Neural cell (in vitro differentiated cells): ENCODE data around the gene RALGPS1.

Source experiments
- CTCF ChIP-seq: fragments of 450-650 bp; IDR thresholded peaks from 2 replicates; pipeline ENCODE4 v1.5.1; 2014; ENCODE audit warnings: antibody characterized with exemption, mild to moderate bottlenecking, moderate library complexity; ENCODE audit not compliant: poor library complexity, severe bottlenecking
- EP300 ChIP-seq: fragments of 450-650 bp; conservative IDR thresholded peaks from 2 replicates; pipeline ENCODE4 v1.6.1; 2014; ENCODE audit warnings: antibody characterized with exemption, mild to moderate bottlenecking, moderate library complexity; ENCODE audit not compliant: poor library complexity, severe bottlenecking
- EZH2 ChIP-seq: fragments of 200-600, 300-800 bp; shearing (Covaris generic), sonication (generic); IDR thresholded peaks from 2 replicates; pipeline ENCODE4 v1.6.1; 2014; ENCODE audit warnings: antibody characterized with exemption, low read length, borderline replicate concordance, mild to moderate bottlenecking; ENCODE audit not compliant: insufficient read depth, poor library complexity, severe bottlenecking
- RAD21 ChIP-seq: fragments of 450-650 bp; conservative IDR thresholded peaks from 2 replicates; pipeline ENCODE4 v1.6.1; 2014; ENCODE audit warnings: antibody characterized with exemption, mild to moderate bottlenecking, moderate library complexity
- SMC3 ChIP-seq: fragments of 450-650 bp; conservative IDR thresholded peaks from 2 replicates; pipeline ENCODE4 v1.6.1; 2014; ENCODE audit warnings: antibody characterized with exemption, mild to moderate bottlenecking, moderate library complexity; ENCODE audit not compliant: poor library complexity
- TAF1 ChIP-seq: IDR thresholded peaks from 2 replicates; pipeline ENCODE4 v1.6.1; 2012; ENCODE audit warnings: low read depth
- TF ChIP-seq, protein P1 (sequence below): IDR thresholded peaks from 2 replicates; pipeline ENCODE4 v1.6.1; 2012; ENCODE audit warnings: borderline replicate concordance

GRCh38 chr9:127011772-127012171, 97.2 kb downstream of the RALGPS1 start:
- TF ChIP-seq EP300 (no peak), CTCF (no peak), EZH2 (no peak), TAF1 (no peak), RAD21 (no peak), SMC3 (no peak)
- TF ChIP-seq, protein P1, sequence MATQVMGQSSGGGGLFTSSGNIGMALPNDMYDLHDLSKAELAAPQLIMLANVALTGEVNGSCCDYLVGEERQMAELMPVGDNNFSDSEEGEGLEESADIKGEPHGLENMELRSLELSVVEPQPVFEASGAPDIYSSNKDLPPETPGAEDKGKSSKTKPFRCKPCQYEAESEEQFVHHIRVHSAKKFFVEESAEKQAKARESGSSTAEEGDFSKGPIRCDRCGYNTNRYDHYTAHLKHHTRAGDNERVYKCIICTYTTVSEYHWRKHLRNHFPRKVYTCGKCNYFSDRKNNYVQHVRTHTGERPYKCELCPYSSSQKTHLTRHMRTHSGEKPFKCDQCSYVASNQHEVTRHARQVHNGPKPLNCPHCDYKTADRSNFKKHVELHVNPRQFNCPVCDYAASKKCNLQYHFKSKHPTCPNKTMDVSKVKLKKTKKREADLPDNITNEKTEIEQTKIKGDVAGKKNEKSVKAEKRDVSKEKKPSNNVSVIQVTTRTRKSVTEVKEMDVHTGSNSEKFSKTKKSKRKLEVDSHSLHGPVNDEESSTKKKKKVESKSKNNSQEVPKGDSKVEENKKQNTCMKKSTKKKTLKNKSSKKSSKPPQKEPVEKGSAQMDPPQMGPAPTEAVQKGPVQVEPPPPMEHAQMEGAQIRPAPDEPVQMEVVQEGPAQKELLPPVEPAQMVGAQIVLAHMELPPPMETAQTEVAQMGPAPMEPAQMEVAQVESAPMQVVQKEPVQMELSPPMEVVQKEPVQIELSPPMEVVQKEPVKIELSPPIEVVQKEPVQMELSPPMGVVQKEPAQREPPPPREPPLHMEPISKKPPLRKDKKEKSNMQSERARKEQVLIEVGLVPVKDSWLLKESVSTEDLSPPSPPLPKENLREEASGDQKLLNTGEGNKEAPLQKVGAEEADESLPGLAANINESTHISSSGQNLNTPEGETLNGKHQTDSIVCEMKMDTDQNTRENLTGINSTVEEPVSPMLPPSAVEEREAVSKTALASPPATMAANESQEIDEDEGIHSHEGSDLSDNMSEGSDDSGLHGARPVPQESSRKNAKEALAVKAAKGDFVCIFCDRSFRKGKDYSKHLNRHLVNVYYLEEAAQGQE: no peak
